Effector memory CD4-positive, alpha-beta T cell (primary cell): ENCODE data around the gene DRC1.

Experiments used
- DNase-seq, 3 donors: peaks; one replicate each; pipeline ENCODE4 v3.0.0-alpha.2; 2020
- H3K27ac ChIP-seq: 2 replicates; pipeline ENCODE4 v1.7.0; 2013; ENCODE audit warnings: mild to moderate bottlenecking, low read length, moderate library complexity; ENCODE audit not compliant: insufficient read depth, poor library complexity, severe bottlenecking
- H3K27me3 ChIP-seq: replicated peaks from 2 replicates; pipeline ENCODE4 v1.7.0; 2013; ENCODE audit warnings: mild to moderate bottlenecking, low read length; ENCODE audit not compliant: insufficient read depth, control insufficient read depth, poor library complexity, severe bottlenecking
- H3K36me3 ChIP-seq: 2 replicates; pipeline ENCODE4 v1.7.0; 2013; ENCODE audit warnings: mild to moderate bottlenecking, low read length, moderate library complexity; ENCODE audit not compliant: control insufficient read depth, insufficient read depth
- H3K4me1 ChIP-seq: 2 replicates; pipeline ENCODE4 v1.7.0; 2013; ENCODE audit warnings: low read length, mild to moderate bottlenecking; ENCODE audit not compliant: control insufficient read depth, insufficient read depth, poor library complexity, severe bottlenecking
- H3K4me3 ChIP-seq: 2 replicates; pipeline ENCODE4 v1.7.0; 2013; ENCODE audit warnings: low read length, low read depth, mild to moderate bottlenecking; ENCODE audit not compliant: insufficient read depth, poor library complexity, severe bottlenecking
- H3K9me3 ChIP-seq: 2 replicates; pipeline ENCODE4 v1.7.0; 2013; ENCODE audit warnings: mild to moderate bottlenecking, low read length, moderate library complexity; ENCODE audit not compliant: control insufficient read depth

DRC1 gene

DNA sequence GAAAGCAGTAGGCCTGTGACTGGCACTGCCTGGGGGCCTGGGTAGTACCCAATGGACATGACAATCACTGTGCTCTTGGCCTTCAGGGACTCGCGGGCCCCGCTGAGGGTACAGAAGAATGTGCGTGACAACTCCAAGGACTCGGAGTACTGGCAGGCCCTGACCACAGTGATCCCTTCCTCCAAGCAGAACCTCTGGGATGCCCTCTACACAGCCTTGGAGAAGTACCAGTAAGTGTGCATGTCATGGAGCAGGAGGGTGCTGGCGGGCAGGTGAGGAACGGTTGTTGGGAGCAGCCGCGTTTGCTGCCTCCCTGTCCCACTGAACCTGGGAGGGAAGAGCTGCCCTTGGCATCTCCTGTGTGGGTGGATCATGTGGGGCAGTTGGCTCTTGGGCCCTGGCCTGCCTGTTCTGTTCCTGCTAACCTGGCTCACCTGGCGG is 52.9 kb downstream of the DRC1 start:
- H3K27ac ChIP-seq: no peak overlapping the region
- no peaks in the 10 kb centered on the region for H3K27me3 ChIP-seq
- no peaks in the 10 kb centered on the region for H3K9me3 ChIP-seq
- DNase-seq: no peak
- H3K4me1 ChIP-seq: no peaks in the 10 kb centered on the region
- no peak overlapping the region for H3K4me3 ChIP-seq
- no peaks in the 10 kb centered on the region for H3K36me3 ChIP-seq

DNA sequence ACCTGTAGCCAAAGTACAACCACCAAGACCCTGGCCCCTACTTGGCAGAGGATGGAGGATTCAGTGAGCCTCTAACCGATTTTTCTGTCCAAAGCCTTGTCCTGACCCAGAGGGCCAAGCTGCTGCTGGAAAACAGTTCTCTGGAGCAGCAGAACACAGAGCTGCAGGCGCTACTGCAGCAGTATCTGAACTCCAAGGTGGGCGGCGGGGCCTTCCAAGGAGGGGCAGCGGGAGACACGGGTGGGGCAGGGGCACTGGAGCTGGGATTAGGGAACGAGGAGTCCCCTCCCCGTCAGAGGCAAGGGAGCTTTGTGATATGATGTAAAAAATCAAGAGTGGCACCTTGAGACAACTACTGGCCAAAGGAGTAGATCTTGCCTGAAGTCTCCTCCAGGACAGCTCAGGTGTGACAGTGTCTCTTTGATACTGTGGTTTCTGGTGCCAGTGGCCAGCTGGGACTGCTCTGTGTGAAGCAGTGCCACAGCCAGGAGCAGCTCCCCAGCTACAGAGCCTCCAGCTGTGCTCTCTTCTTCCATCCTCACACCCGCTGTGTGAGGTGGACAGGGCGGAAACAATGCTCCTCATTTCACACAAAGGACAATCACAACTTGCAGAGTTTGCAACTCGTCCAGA is 53.4 kb downstream of the DRC1 start:
- Histone ChIP-seq H3K27ac (no peak overlapping the region), H3K36me3 (no peaks in the 10 kb centered on the region), H3K4me3 (no peak overlapping the region), H3K9me3 (no peaks in the 10 kb centered on the region), H3K27me3 (no peaks in the 10 kb centered on the region), H3K4me1 (no peaks in the 10 kb centered on the region)
- DNase-seq: no peak

DNA sequence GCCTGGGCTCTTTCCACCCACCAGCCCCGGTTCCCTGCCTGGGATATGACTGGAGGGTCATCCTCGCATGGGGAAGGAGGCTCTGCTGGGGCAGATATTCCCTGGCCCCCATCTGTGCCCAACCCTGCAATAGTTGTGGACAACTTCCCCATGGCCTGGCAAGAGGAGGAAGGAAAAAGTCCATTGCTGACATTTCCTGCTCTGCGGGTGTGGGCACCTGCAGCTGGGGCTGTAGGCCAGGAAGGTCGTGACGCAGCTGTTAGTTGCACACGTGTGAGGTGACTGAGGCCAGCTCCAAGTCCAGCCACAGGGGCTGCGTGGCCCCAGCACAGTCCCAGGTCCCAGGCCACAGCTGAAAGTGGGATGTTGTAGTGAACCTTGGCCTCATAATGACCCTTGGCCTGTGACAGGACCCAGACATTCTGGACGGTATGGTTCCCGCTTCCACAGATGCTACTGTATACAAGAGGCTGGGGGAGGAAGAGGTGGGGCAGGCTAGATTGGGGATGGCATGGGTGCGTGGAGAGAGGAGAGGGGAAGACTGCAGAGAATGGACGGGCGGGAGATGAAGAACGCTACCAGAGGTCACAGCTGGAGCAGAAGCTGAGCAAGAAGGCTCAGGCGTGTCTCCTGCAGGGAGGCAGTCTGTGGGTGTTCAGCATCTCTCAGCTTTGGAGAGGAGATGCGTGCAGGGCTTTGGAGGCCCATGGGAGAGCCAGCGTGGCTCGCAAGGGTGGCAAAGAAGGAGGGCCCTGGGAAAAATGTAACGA is 54.1 kb downstream of the DRC1 start:
- Histone ChIP-seq H3K27me3 (no peaks in the 10 kb centered on the region), H3K9me3 (no peaks in the 10 kb centered on the region), H3K36me3 (no peaks in the 10 kb centered on the region), H3K27ac (no peak overlapping the region), H3K4me1 (no peaks in the 10 kb centered on the region), H3K4me3 (no peak overlapping the region)
- no peak for DNase-seq

DNA sequence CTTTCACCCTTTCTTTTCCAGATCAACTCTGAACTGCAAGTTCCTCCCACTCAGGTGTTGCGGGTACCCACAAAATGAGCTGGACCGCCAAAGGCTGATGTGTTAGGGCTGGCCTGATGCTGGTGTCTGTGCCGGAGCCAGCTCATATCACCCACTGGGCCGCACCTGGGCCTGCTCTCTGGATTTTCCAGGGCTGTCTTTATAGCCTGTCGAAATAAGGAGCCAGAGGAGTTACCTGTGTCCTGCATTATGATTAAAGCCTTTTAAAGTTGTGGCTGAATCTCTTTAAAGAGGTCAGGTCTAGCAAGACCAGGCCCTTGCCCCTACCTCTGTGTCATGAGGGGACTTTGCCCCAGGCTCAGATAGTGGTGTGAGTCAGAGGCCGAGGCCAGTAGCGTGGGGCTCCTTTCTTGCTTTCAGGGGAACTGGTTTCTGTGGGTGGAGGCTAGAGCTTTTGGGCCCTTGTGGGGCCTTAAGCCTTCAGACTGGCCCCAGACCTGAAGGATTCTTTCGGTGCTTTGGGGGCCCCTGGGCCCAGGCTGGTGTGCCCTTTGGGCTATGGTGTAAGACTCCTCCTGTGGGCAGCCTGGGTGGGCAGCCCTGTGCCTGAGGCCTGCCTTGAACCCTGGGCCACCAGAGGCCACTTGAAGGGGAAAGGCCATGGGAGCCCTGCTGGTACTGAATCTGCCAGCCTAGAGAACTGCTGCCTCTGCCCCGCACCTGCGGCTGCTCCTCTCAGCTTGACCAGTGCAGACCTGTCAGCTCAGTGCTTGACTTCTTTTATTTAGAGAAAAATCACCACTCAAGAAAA is 54.9 kb downstream of the DRC1 start:
- no peaks in the 10 kb centered on the region for H3K9me3 ChIP-seq
- no peaks in the 10 kb centered on the region for H3K4me1 ChIP-seq
- no peaks in the 10 kb centered on the region for H3K36me3 ChIP-seq
- H3K27me3 ChIP-seq: no peaks in the 10 kb centered on the region
- no peak for DNase-seq
- H3K27ac ChIP-seq: no peak overlapping the region
- no peak overlapping the region for H3K4me3 ChIP-seq

DNA sequence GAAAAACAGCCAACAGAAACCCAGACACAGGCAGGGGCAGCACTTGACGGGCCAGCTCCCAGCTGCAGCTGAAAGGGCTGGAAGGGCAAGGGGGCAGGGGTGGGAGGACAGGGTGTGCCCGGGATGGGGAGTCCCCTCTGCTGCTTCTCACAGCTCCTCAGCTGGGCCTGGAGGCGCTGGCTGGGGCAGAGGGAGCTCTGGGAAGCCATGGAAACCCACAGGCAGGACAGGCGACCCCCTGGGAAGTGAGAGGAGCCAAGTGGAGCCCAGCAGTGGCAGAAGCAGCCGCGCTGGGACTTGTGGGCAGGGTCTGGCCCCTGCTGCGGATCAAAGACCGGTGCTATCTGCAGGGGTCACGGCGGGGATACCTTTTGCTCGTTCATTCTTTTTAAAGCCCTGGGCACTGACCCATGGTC is 55.5 kb downstream of the DRC1 start:
- no peaks in the 10 kb centered on the region for H3K36me3 ChIP-seq
- no peaks in the 10 kb centered on the region for H3K27me3 ChIP-seq
- H3K9me3 ChIP-seq: no peaks in the 10 kb centered on the region
- no peak for DNase-seq
- no peaks in the 10 kb centered on the region for H3K4me1 ChIP-seq
- no peak overlapping the region for H3K4me3 ChIP-seq
- H3K27ac ChIP-seq: no peak overlapping the region

DNA sequence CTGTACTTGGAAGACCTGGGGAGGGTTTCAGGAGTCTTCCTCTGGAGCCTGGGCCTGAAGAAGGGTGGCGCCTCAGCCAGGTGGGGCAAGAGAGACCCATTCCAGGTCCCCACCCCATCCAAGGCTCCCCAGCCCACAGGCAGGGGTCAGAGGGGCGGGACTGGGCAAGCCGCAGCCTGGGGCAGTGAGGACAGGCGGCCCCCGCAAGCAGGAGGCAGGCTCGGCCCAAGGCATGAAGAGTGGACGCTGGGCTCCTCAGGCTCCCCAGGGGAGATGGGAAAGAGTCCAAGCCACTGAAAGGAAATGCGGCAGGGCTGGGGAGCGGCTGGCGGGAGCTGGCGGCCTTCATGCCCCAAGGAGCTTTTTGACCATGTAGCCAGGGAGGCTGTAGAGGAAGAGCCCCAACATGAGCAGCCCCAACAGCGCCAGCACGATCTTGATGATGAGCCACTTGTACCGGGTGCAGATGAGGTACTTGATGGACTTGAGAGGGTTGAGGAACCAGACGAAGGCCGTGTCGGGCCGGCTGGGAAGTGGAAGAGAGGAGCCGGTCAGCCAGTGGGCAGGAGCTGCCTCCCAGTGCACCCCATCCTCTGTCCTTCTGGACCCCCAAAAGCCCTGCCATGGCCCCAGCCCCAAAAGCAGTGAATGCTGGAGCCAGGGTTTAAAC is 56.1 kb downstream of the DRC1 start:
- Histone ChIP-seq H3K4me1 (no peaks in the 10 kb centered on the region), H3K4me3 (no peak overlapping the region), H3K27me3 (no peaks in the 10 kb centered on the region), H3K9me3 (no peaks in the 10 kb centered on the region), H3K27ac (no peak overlapping the region), H3K36me3 (no peaks in the 10 kb centered on the region)
- no peak for DNase-seq

DNA sequence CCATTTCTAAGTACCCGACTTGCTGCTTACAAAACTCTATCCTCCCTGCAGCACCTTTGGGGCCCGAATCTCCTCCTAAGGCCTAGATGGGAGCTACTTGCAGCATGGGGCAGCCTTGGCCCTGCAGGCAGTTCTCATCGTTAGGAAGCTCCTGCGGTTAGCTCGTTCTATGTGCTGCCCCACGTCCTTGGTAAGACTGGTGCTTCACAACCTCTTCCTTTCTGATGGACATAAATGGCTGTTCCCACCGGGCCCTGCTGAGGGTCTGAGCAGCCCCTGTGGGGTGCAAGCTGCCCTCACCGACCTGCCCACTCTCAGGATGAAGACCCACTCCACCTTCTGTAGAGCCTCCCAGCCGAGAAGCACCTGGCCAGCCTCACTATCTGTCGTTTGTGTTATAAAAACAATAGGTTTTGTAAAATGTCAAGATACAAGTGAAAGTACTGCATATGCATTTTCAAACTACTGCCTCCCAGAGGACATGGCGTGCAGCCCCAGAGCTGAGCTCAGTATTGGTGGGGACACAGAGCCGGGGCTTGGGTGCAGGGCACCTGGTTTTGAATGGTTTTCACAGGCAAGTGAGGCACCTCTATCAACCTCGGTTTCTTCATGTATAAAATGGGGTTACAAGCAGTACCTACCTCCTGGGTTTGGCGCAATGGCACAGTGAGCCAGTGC is 56.8 kb downstream of the DRC1 start:
- Histone ChIP-seq H3K27ac (no peak overlapping the region), H3K4me3 (no peak overlapping the region), H3K36me3 (no peaks in the 10 kb centered on the region), H3K4me1 (no peaks in the 10 kb centered on the region), H3K27me3 (no peaks in the 10 kb centered on the region), H3K9me3 (no peaks in the 10 kb centered on the region)
- DNase-seq: no peak

DNA sequence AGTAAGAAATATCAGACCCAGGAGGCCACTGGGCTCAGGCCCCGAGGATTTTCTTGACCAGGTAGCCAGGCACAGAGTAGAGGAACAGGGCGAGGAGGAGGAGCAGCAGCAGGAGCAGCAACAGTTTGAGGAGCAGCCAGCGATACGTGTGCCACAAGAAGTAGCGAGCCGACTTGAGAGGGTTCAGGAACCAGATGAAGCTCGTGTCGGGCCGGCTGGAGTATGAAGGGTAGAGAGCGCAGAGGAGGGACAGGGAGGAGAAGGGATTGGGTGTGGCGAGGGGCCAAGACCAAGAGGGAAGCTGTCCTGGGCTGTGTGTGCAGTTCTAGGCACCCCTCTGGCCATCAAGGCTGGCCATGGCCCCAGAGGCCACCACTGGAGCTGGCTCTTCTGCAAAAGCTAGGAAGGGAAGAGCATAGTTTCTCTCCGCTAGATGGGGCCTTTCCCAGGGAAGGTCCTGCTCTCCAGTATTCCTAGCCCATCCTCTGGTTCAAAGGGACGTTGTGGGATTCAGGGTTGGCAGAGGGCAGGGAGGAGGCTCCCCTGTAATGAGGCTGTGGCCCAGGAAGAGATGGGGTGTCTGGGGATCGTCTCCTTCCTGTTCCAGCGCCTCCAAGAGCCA is 58.4 kb downstream of the DRC1 start:
- Histone ChIP-seq H3K27ac (no peak overlapping the region), H3K36me3 (no peaks in the 10 kb centered on the region)
- no peak for DNase-seq

DNA sequence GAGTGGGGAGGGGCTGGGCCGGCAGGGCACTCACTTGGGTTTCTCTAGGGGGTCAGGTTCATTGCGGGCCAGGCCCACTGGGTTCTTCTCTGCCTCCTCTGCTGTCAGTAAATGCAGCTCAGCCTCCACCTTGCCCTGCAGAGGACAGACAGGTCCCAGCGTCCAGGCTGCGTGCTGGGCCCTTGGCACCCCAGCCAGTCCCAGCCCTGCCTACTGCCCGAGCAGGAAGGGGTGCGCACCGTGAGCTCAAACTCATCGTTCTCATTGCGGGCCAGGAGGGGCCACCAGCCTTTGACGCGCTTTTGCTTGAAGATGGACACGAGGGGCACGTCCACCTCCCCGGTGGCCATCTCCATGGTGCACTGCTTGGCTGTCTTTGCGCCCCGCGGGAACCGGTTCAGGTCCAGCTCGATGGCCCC is 58.9 kb downstream of the DRC1 start:
- no peaks in the 10 kb centered on the region for H3K9me3 ChIP-seq
- no peak overlapping the region for H3K27ac ChIP-seq
- no peaks in the 10 kb centered on the region for H3K36me3 ChIP-seq
- H3K4me3 ChIP-seq: no peak overlapping the region
- no peaks in the 10 kb centered on the region for H3K27me3 ChIP-seq
- DNase-seq: no peak
- no peaks in the 10 kb centered on the region for H3K4me1 ChIP-seq

More for the DNA sequence above, 58.4 kb downstream of the DRC1 start:
- H3K9me3 ChIP-seq: no peaks in the 10 kb centered on the region
- H3K27me3 ChIP-seq: no peaks in the 10 kb centered on the region
- no peaks in the 10 kb centered on the region for H3K4me1 ChIP-seq
- H3K4me3 ChIP-seq: no peak overlapping the region
